Ishikawa (cell line): Measurements from ENCODE around the gene ACKR3.

Experiments used
- CEBPB ChIP-seq: IDR thresholded peaks from 2 replicates; pipeline ENCODE4 v1.6.1; 2012
- CREB1 ChIP-seq: IDR thresholded peaks from 2 replicates; pipeline ENCODE4 v1.6.1; 2012; ENCODE audit warnings: low read depth
- EGR1 ChIP-seq: IDR thresholded peaks from 2 replicates; pipeline ENCODE4 v1.6.1; 2012
- EP300 ChIP-seq: IDR thresholded peaks from 2 replicates; pipeline ENCODE4 v1.6.1; 2012; ENCODE audit warnings: borderline replicate concordance
- FOXM1 ChIP-seq: IDR thresholded peaks from 2 replicates; pipeline ENCODE4 v1.6.1; 2012; ENCODE audit warnings: low read depth, borderline replicate concordance
- MAX ChIP-seq: IDR thresholded peaks from 2 replicates; pipeline ENCODE4 v1.6.1; 2012
- RAD21 ChIP-seq: IDR thresholded peaks from 2 replicates; pipeline ENCODE4 v1.6.1; 2012; ENCODE audit warnings: low read depth
- TAF1 ChIP-seq: IDR thresholded peaks from 2 replicates; pipeline ENCODE4 v1.6.1; 2012; ENCODE audit warnings: low read depth, mild to moderate bottlenecking
- TEAD4 ChIP-seq: IDR thresholded peaks from 2 replicates; pipeline ENCODE4 v1.6.1; 2012
- YY1 ChIP-seq: IDR thresholded peaks from 2 replicates; pipeline ENCODE4 v1.6.1; 2012; ENCODE audit warnings: low read depth
- TF ChIP-seq, protein P1 (sequence below): IDR thresholded peaks from 2 replicates; pipeline ENCODE4 v1.6.1; 2012
- TF ChIP-seq, protein P2 (sequence below): IDR thresholded peaks from 2 replicates; pipeline ENCODE4 v1.6.1; 2012; ENCODE audit warnings: low read depth, mild to moderate bottlenecking

DNA sequence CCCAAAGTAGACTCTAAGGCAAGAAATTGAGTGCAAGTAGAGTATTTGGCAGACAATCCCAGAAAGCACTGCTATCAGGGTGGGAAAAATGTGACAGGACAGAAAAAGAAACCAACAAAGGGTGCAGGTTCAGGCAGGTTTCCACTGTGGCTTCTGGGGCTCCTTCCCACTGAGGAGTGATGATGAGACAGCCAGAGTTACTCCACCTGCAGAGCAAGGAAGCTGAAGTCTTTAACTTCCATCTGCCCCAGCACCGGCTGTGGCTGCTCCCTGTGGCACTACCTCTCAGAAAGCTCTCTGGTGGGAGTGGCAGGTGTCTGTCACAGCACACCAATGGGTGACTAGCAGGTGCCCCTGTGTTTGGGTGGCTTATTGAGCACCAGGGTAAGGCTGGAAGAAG is 37.6 kb upstream of the ACKR3 start:
- TF ChIP-seq, protein P1, sequence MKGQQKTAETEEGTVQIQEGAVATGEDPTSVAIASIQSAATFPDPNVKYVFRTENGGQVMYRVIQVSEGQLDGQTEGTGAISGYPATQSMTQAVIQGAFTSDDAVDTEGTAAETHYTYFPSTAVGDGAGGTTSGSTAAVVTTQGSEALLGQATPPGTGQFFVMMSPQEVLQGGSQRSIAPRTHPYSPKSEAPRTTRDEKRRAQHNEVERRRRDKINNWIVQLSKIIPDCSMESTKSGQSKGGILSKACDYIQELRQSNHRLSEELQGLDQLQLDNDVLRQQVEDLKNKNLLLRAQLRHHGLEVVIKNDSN, result no peak
- no peak for TF ChIP-seq RAD21
- no peak for TF ChIP-seq TAF1
- TF ChIP-seq YY1, result no peak
- no peak for TF ChIP-seq EP300
- TF ChIP-seq, protein P2, sequence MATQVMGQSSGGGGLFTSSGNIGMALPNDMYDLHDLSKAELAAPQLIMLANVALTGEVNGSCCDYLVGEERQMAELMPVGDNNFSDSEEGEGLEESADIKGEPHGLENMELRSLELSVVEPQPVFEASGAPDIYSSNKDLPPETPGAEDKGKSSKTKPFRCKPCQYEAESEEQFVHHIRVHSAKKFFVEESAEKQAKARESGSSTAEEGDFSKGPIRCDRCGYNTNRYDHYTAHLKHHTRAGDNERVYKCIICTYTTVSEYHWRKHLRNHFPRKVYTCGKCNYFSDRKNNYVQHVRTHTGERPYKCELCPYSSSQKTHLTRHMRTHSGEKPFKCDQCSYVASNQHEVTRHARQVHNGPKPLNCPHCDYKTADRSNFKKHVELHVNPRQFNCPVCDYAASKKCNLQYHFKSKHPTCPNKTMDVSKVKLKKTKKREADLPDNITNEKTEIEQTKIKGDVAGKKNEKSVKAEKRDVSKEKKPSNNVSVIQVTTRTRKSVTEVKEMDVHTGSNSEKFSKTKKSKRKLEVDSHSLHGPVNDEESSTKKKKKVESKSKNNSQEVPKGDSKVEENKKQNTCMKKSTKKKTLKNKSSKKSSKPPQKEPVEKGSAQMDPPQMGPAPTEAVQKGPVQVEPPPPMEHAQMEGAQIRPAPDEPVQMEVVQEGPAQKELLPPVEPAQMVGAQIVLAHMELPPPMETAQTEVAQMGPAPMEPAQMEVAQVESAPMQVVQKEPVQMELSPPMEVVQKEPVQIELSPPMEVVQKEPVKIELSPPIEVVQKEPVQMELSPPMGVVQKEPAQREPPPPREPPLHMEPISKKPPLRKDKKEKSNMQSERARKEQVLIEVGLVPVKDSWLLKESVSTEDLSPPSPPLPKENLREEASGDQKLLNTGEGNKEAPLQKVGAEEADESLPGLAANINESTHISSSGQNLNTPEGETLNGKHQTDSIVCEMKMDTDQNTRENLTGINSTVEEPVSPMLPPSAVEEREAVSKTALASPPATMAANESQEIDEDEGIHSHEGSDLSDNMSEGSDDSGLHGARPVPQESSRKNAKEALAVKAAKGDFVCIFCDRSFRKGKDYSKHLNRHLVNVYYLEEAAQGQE, result no peak
- TF ChIP-seq FOXM1, result no peak
- no peak for TF ChIP-seq CREB1
- no peak for TF ChIP-seq CEBPB
- no peak for TF ChIP-seq MAX
- TF ChIP-seq TEAD4, result no peak
- TF ChIP-seq EGR1, result no peak
